ENCODE measurements around the gene HPSE2. TPM values are rescaled to one million over a fixed set of nuclear protein-coding genes. Genes with fewer than 3 reads are reported as not detected.

HPSE2 gene
- polyA plus RNA-seq, 1 experiment = not detected

DNA sequence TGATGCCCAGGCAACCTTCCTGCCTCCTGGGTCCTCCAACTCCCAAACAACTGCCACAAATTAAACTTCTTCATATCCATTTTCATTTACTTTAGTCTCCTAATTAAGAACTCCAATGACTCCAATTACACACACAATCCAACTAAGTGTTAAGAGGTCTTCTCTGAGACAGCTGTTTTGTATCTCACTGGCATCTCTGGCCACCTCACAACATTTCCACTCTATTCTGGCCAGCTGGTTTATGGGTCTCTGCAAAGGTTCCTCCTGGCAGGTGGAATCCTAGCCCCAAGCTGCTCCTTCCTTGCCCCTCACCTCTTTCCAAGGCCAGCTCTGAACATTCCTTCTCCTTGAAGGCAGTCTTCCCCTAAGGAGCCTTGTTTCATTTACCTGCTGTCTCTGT, 665.8 kb downstream of the HPSE2 start:
- H3K27ac ChIP-seq (ENCODE audit: low read depth, low read length) = no peak overlapping the region
- ChIA-PET CTCF (no interaction called here), POLR2A (no interaction called here)
- H3K9me3 ChIP-seq (ENCODE audit: control insufficient read depth, insufficient read depth, low read length) = no peaks in the 10 kb centered on the region
- TF ChIP-seq, protein P1, sequence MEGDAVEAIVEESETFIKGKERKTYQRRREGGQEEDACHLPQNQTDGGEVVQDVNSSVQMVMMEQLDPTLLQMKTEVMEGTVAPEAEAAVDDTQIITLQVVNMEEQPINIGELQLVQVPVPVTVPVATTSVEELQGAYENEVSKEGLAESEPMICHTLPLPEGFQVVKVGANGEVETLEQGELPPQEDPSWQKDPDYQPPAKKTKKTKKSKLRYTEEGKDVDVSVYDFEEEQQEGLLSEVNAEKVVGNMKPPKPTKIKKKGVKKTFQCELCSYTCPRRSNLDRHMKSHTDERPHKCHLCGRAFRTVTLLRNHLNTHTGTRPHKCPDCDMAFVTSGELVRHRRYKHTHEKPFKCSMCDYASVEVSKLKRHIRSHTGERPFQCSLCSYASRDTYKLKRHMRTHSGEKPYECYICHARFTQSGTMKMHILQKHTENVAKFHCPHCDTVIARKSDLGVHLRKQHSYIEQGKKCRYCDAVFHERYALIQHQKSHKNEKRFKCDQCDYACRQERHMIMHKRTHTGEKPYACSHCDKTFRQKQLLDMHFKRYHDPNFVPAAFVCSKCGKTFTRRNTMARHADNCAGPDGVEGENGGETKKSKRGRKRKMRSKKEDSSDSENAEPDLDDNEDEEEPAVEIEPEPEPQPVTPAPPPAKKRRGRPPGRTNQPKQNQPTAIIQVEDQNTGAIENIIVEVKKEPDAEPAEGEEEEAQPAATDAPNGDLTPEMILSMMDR (IDR thresholded peaks at IDR 0.05; ENCODE audit: low read depth, low read length) = no peak
- no peaks in the 10 kb centered on the region for H3K27me3 ChIP-seq (ENCODE audit: control insufficient read depth, insufficient read depth, low read length)
- no peak for DNase-seq (ENCODE audit: low read depth, low spot score)
- no peak overlapping the region for H3K4me3 ChIP-seq (ENCODE audit: low read depth, low read length)

DNA sequence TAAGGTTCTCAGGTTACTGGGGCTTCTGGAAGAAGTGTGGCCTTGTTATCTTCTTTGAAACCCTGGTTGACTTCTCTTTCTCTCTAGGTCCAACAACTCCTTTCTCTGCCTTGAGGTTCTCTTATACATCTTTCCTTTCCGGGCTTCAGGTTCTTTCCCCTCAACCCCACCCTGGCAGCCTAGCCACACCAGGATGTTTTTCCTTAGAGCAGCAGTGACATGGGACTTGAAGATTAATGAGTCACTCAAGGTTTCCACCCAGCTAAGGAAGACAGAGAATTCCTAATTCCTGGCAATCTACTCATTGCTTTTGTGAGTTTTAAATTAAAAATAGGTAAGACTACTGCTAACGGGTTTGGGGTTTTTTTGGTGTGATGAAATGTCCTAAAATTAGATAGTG, 667.1 kb downstream of the HPSE2 start:
- Histone ChIP-seq H3K27me3 (ENCODE audit: control insufficient read depth, insufficient read depth, low read length) (no peaks in the 10 kb centered on the region), H3K27ac (ENCODE audit: low read depth, low read length) (no peak overlapping the region), H3K9me3 (ENCODE audit: control insufficient read depth, insufficient read depth, low read length) (no peaks in the 10 kb centered on the region), H3K4me3 (ENCODE audit: low read depth, low read length) (no peak overlapping the region)
- CTCF ChIA-PET = no interaction called here
- DNase-seq (ENCODE audit: low read depth, low spot score) = no peak
- TF ChIP-seq, protein P1 (IDR thresholded peaks at IDR 0.05; ENCODE audit: low read depth, low read length) = no peak
- POLR2A ChIA-PET = no interaction called here

DNA sequence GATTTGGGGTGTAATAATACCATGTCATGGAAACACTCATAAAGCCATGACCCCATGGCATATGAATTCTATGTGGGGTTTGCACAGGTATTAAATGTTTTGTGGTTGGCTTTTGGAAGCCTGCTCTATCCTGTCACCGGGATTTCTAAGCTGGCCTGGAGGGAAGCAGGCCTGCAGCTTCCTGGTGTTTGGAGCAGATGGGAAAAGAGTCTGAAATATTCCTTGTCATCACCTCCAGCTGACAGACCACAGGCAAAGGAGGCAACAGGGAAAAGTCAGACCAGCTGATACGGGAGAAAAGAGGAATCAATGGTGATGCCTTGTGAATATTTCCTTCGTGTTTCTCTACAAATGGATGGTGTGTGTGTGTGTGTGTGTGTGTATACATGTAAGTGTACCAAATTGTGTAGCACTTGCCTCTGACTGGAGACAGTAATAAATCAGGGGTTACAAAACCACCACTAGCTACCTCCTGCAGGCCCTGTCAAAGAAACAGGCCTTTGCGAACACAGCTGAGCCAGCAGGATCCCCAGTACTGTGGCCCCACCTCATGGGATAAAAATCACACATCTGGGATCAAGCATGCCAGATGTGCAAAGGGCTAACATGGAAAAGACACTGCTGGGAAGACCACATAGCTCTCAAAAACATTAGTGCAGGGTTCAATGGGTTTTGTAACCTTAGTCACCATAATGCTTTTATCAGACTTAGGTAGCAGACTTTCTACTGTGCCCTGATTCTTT, 668.1 kb downstream of the HPSE2 start:
- TF ChIP-seq, protein P1 (IDR thresholded peaks at IDR 0.05; ENCODE audit: low read depth, low read length) = no peak
- no peak for DNase-seq (ENCODE audit: low read depth, low spot score)
- Histone ChIP-seq H3K4me3 (ENCODE audit: low read depth, low read length) (no peak overlapping the region), H3K9me3 (ENCODE audit: control insufficient read depth, insufficient read depth, low read length) (no peaks in the 10 kb centered on the region), H3K27ac (ENCODE audit: low read depth, low read length) (no peak overlapping the region), H3K27me3 (ENCODE audit: control insufficient read depth, insufficient read depth, low read length) (no peaks in the 10 kb centered on the region)
- CTCF ChIA-PET = no interaction called here
- POLR2A ChIA-PET = no interaction called here

DNA sequence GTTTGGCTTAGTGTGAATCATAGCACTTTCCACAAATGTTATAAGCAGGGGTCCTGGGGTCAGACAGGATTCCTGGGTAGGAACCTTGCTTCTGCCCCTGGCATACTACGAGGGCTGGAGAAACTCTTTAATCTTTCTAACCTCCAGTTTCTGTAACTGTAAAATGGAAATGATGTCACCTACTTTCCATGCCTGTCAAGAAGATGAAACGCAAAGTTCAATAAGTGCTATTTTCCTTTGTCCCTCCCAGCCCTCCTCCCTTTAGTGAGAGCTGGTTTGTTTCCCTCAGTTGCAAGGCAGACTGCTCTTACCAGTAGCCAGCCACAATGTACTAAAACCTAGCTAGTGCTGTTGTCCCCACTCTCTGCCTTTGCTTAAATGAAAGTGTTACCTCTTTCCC, 671.8 kb downstream of the HPSE2 start:
- TF ChIP-seq, protein P1 (IDR thresholded peaks at IDR 0.05; ENCODE audit: low read depth, low read length) = no peak
- H3K4me3 ChIP-seq (ENCODE audit: low read depth, low read length) = no peak overlapping the region
- ChIA-PET POLR2A (no interaction called here), CTCF (no interaction called here)
- H3K27me3 ChIP-seq (ENCODE audit: control insufficient read depth, insufficient read depth, low read length) = no peaks in the 10 kb centered on the region
- no peak overlapping the region for H3K27ac ChIP-seq (ENCODE audit: low read depth, low read length)
- H3K9me3 ChIP-seq (ENCODE audit: control insufficient read depth, insufficient read depth, low read length) = no peaks in the 10 kb centered on the region
- no peak for DNase-seq (ENCODE audit: low read depth, low spot score)

DNA sequence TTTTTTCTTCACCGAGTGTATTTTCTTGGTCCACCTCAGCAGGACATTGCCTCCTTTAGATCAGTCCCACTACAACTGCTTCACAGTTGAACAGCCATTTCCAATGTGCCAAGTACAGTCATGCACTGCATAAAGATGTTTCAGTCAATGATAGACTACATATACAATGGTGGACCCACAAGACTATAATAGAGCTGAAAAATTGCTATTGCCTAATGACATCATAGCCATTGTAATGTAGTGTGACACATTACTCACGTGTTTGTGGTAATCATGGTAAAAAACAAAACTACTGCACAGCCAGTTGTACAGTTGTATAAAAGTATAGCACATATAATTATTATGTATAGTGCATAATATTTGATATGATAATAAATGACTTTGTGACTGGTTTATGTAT, 675.1 kb downstream of the HPSE2 start:
- TF ChIP-seq, protein P1 (IDR thresholded peaks at IDR 0.05; ENCODE audit: low read depth, low read length) = no peak
- ChIA-PET POLR2A (no interaction called here), CTCF (no interaction called here)
- H3K27me3 ChIP-seq (ENCODE audit: control insufficient read depth, insufficient read depth, low read length) = peaks cover under 1% of the 10 kb centered on the region
- no peak overlapping the region for H3K27ac ChIP-seq (ENCODE audit: low read depth, low read length)
- no peak for DNase-seq (ENCODE audit: low read depth, low spot score)
- H3K4me3 ChIP-seq (ENCODE audit: low read depth, low read length) = no peak overlapping the region
- H3K9me3 ChIP-seq (ENCODE audit: control insufficient read depth, insufficient read depth, low read length) = no peaks in the 10 kb centered on the region

Data from AG04450 (cell line).